Liver (tissue), 3 donors: ENCODE measurements around the gene CASR.

ENCODE experiments used
- EGR1 ChIP-seq, 2 donors: IDR thresholded peaks; 2 replicates each; pipeline ENCODE4 v1.6.1; 2016 to 2018; ENCODE audit warnings: antibody characterized with exemption in 2 of 2, low read depth in 2 of 2
- FOXA1 ChIP-seq: IDR thresholded peaks from 2 replicates; pipeline ENCODE4 v1.6.1; 2016; ENCODE audit warnings: antibody characterized with exemption
- HNF4A ChIP-seq, 2 donors: conservative IDR thresholded peaks; 2 replicates each; pipeline ENCODE4 v1.6.1; 2016; ENCODE audit warnings: antibody characterized with exemption in 2 of 2, mild to moderate bottlenecking in 2 of 2
- JUND ChIP-seq, 2 donors: IDR thresholded peaks; 2 replicates each; pipeline ENCODE4 v1.6.1; 2016; ENCODE audit warnings: antibody characterized with exemption in 2 of 2
- NR2F2 ChIP-seq: IDR thresholded peaks from 2 replicates; pipeline ENCODE4 v1.6.1; 2016; ENCODE audit warnings: antibody characterized with exemption
- RAD21 ChIP-seq, 2 donors: IDR thresholded peaks; 2 replicates each; pipeline ENCODE4 v1.6.1; 2016; ENCODE audit warnings: antibody characterized with exemption in 2 of 2, mild to moderate bottlenecking in 2 of 2
- RXRA ChIP-seq, 2 donors: IDR thresholded peaks; 2 replicates each; pipeline ENCODE4 v1.6.1; 2017 to 2018; ENCODE audit warnings: antibody characterized with exemption in 2 of 2, mild to moderate bottlenecking in 1 of 2
- SP1 ChIP-seq: IDR thresholded peaks from 2 replicates; pipeline ENCODE4 v1.6.1; 2018; ENCODE audit warnings: antibody characterized with exemption, mild to moderate bottlenecking
- TAF1 ChIP-seq: conservative IDR thresholded peaks from 2 replicates; pipeline ENCODE4 v1.6.1; 2016; ENCODE audit warnings: antibody characterized with exemption, mild to moderate bottlenecking
- TF ChIP-seq, protein P1 (sequence below): fragments of 150-350 bp; IDR thresholded peaks from 2 replicates; pipeline ENCODE4 v1.5.1; 2017; ENCODE audit warnings: improper control_type of control experiment, low read depth, low read length; ENCODE audit not compliant: missing input control
- TF ChIP-seq, protein P2 (sequence below): IDR thresholded peaks from 2 replicates; pipeline ENCODE4 v1.6.1; 2016; ENCODE audit warnings: antibody characterized with exemption
- TF ChIP-seq, protein P3 (sequence below): IDR thresholded peaks from 2 replicates; pipeline ENCODE4 v1.6.1; 2016; ENCODE audit warnings: antibody characterized with exemption
- TF ChIP-seq, protein P4 (sequence below): IDR thresholded peaks from 2 replicates; pipeline ENCODE4 v1.6.1; 2016; ENCODE audit warnings: antibody characterized with exemption
- TF ChIP-seq, protein P5 (sequence below): IDR thresholded peaks from 2 replicates; pipeline ENCODE4 v1.6.1; 2016; ENCODE audit warnings: antibody characterized with exemption, mild to moderate bottlenecking
- donor health status: healthy.
- donor health status: healthy.

DNA sequence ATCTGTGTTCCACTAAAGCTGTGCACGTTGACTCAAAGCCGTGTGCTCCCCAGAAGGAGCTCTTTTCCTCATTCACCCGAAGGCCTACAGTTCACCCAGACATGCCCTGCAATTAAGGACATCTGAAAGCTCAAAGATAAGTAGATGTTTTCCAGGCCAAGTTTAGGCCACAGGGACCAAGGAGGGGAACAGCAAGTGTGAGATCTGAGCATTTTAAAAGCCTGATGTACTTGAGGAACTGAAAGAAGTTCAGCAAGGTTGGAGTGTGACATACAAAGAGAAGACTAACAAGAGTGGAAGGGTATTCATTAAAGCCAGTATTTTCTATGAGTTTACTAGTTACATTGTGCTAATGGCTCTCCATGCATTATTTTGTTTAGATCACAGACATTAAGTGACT lies 68.0 kb downstream of the CASR start:
- TF ChIP-seq, protein P1, sequence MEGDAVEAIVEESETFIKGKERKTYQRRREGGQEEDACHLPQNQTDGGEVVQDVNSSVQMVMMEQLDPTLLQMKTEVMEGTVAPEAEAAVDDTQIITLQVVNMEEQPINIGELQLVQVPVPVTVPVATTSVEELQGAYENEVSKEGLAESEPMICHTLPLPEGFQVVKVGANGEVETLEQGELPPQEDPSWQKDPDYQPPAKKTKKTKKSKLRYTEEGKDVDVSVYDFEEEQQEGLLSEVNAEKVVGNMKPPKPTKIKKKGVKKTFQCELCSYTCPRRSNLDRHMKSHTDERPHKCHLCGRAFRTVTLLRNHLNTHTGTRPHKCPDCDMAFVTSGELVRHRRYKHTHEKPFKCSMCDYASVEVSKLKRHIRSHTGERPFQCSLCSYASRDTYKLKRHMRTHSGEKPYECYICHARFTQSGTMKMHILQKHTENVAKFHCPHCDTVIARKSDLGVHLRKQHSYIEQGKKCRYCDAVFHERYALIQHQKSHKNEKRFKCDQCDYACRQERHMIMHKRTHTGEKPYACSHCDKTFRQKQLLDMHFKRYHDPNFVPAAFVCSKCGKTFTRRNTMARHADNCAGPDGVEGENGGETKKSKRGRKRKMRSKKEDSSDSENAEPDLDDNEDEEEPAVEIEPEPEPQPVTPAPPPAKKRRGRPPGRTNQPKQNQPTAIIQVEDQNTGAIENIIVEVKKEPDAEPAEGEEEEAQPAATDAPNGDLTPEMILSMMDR: no peak
- TF ChIP-seq JUND (IDR thresholded peaks at IDR 0.05) (no peak), TAF1 (no peak), RAD21 (IDR thresholded peaks at IDR 0.05) (no peak), FOXA1 (no peak), RXRA (IDR thresholded peaks at IDR 0.05) (no peak), SP1 (no peak), NR2F2 (no peak), EGR1 (IDR thresholded peaks at IDR 0.05; ENCODE audit: low read depth in 2 of 2) (no peak), HNF4A (conservative IDR thresholded peaks at IDR 0.05) (no peak)
- TF ChIP-seq, protein P2, sequence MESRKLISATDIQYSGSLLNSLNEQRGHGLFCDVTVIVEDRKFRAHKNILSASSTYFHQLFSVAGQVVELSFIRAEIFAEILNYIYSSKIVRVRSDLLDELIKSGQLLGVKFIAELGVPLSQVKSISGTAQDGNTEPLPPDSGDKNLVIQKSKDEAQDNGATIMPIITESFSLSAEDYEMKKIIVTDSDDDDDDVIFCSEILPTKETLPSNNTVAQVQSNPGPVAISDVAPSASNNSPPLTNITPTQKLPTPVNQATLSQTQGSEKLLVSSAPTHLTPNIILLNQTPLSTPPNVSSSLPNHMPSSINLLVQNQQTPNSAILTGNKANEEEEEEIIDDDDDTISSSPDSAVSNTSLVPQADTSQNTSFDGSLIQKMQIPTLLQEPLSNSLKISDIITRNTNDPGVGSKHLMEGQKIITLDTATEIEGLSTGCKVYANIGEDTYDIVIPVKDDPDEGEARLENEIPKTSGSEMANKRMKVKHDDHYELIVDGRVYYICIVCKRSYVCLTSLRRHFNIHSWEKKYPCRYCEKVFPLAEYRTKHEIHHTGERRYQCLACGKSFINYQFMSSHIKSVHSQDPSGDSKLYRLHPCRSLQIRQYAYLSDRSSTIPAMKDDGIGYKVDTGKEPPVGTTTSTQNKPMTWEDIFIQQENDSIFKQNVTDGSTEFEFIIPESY: no peak
- TF ChIP-seq, protein P3, sequence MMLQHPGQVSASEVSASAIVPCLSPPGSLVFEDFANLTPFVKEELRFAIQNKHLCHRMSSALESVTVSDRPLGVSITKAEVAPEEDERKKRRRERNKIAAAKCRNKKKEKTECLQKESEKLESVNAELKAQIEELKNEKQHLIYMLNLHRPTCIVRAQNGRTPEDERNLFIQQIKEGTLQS: no peak
- TF ChIP-seq, protein P4, sequence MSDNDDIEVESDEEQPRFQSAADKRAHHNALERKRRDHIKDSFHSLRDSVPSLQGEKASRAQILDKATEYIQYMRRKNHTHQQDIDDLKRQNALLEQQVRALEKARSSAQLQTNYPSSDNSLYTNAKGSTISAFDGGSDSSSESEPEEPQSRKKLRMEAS: no peak
- TF ChIP-seq, protein P5, sequence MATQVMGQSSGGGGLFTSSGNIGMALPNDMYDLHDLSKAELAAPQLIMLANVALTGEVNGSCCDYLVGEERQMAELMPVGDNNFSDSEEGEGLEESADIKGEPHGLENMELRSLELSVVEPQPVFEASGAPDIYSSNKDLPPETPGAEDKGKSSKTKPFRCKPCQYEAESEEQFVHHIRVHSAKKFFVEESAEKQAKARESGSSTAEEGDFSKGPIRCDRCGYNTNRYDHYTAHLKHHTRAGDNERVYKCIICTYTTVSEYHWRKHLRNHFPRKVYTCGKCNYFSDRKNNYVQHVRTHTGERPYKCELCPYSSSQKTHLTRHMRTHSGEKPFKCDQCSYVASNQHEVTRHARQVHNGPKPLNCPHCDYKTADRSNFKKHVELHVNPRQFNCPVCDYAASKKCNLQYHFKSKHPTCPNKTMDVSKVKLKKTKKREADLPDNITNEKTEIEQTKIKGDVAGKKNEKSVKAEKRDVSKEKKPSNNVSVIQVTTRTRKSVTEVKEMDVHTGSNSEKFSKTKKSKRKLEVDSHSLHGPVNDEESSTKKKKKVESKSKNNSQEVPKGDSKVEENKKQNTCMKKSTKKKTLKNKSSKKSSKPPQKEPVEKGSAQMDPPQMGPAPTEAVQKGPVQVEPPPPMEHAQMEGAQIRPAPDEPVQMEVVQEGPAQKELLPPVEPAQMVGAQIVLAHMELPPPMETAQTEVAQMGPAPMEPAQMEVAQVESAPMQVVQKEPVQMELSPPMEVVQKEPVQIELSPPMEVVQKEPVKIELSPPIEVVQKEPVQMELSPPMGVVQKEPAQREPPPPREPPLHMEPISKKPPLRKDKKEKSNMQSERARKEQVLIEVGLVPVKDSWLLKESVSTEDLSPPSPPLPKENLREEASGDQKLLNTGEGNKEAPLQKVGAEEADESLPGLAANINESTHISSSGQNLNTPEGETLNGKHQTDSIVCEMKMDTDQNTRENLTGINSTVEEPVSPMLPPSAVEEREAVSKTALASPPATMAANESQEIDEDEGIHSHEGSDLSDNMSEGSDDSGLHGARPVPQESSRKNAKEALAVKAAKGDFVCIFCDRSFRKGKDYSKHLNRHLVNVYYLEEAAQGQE: no peak
